ENCODE data around the gene TAF6.

TAF6 gene

GRCh38 chr7:100119072-100119969 lies at the start of gene TAF6, which contains the start of gene CNPY4:
Gene TAF6 (minus strand): TSS chr7:100119358. CDS start chr7:100114209, 5,149 bp downstream.
Gene CNPY4 (plus strand): TSS chr7:100119634. CDS start chr7:100119745, 111 bp downstream.
- peak; percentile 98 for DNase-seq (ENCODE audit: low spot score)

DNA sequence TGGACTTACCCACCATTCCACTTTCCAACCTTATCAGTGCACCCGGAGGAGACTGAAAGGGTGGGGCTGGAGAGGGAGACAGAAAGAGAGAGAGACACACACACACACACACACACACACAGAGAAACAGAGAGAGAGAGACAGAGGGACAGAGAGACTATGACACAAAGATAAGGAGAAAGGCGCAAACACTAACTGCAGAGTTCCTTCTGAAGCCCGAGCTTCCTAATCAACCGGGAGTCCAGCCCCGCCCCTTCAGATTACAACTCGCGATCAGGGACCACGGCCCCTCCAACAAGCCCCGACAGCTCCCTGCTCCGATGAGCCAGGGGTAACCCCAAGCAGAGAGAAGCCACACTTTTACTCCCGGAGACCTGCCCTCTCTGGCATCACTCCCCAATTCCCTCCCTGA lies 48.8 kb upstream of the TAF6 start:
- no peak for DNase-seq (ENCODE audit: low spot score)

DNA sequence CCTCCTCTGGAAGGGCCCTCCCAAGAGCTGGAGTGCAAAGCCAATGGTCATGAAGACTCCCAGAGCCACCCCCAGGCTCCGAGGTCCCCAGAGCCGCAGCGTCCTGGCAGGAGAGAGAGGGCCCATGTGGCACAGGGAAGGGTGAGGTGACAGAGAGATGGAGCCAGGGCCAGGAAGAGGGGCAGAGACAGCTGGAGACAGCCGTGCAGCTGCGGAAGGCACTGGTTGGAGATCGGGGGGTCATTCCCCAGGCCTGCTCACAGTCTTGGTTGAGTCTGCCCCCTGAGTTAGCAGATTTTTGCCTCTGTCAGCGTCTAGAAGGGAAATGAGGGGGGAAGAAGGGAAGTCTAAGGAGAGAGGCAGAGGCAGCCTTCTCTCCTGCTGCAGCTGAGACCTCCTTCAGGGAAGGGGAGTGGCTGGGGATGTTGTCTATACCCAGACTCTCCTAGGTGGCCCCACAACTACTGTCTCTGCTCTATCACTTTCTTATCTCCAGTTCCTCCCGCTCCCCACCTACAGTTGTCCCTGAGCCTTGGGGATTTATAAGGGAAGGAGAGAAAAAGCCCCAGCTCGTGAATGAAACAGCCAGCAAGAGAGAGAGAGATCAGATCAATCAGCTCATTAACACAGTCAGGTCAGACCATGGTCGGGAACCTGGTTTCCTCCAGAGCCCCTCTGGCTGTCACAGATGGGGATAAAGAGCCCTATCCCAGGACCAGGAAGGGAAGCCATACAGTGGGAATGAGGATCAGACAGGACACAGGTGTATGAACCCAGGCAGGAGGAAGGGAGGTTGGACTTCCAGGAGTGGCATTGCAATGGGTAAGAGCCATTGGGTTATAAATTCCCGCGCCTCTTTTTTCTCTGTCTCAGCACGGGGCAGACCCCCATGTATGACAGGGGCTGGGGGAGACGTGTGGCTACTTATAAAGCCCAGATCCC lies 48.1 kb upstream of the TAF6 start:
- DNase-seq (ENCODE audit: low spot score) = no peak

- no peak for DNase-seq (ENCODE audit: low spot score)
These were observed 47.3 kb upstream of the TAF6 start for GRCh38 chr7:100166317-100166940.

GRCh38 chr7:100163871-100164270 lies 44.7 kb upstream of the TAF6 start:
- DNase-seq (ENCODE audit: low spot score) = no peak

GRCh38 chr7:100163006-100163531 lies 43.9 kb upstream of the TAF6 start:
- no peak for DNase-seq (ENCODE audit: low spot score)

GRCh38 chr7:100160067-100160466 lies 40.9 kb upstream of the TAF6 start:
- DNase-seq (ENCODE audit: low spot score) = no peak

GRCh38 chr7:100159099-100159623 lies 40.0 kb upstream of the TAF6 start:
- no peak for DNase-seq (ENCODE audit: low spot score)

GRCh38 chr7:100158229-100159098 lies 39.3 kb upstream of the TAF6 start, which contains the start of gene TRAPPC14:
Gene TRAPPC14 (minus strand): TSS chr7:100158723. CDS start chr7:100158499, 224 bp downstream.
- peak; percentile 92 for DNase-seq (ENCODE audit: low spot score)

- no peak for DNase-seq (ENCODE audit: low spot score)
These were observed 38.4 kb upstream of the TAF6 start for GRCh38 chr7:100157334-100158228.

GRCh38 chr7:100157069-100157333 lies 37.8 kb upstream of the TAF6 start:
- no peak for DNase-seq (ENCODE audit: low spot score)

DNA sequence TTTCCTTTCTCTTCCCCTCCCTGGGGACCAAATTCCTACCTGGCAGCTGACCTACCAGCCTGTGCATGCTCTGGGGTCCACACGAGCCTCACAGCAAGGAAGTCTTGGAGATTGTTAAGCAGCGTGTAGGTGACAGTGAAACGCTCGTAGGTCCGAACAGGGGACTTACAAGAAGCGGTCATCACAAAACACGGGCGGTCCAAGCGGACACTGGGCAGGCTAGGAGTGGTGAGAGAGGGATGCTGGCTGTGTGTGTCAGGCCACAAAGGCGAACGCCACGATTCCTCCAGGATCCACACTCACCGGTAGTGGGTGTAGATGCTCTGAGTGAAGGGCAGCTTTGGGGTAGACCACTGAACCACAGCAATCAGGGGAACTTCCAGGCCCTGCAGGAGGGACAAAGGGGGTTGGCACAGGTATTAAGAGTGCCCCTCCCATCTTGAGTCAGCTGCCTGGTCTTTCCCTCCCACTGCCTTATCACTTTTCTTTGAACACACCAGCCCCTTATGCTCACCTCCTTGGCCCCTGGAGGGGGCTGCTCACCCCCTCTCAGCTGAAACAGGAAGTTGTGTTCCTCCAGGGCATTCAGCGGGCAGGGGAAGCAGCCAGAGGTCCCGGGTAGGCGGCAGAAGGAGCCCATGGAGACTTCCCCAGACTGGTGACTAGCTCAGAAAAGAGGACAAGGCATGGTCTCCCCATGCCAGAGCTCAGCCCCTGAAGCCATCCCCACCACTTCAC lies 37.3 kb upstream of the TAF6 start:
- peak; percentile 66 for DNase-seq (ENCODE audit: low spot score)

GRCh38 chr7:100155553-100156317 lies 36.6 kb upstream of the TAF6 start:
- peak; percentile 23 for DNase-seq (ENCODE audit: low spot score)

- no peak for DNase-seq (ENCODE audit: low spot score)
These were observed 35.7 kb upstream of the TAF6 start for GRCh38 chr7:100154651-100155491.

DNA sequence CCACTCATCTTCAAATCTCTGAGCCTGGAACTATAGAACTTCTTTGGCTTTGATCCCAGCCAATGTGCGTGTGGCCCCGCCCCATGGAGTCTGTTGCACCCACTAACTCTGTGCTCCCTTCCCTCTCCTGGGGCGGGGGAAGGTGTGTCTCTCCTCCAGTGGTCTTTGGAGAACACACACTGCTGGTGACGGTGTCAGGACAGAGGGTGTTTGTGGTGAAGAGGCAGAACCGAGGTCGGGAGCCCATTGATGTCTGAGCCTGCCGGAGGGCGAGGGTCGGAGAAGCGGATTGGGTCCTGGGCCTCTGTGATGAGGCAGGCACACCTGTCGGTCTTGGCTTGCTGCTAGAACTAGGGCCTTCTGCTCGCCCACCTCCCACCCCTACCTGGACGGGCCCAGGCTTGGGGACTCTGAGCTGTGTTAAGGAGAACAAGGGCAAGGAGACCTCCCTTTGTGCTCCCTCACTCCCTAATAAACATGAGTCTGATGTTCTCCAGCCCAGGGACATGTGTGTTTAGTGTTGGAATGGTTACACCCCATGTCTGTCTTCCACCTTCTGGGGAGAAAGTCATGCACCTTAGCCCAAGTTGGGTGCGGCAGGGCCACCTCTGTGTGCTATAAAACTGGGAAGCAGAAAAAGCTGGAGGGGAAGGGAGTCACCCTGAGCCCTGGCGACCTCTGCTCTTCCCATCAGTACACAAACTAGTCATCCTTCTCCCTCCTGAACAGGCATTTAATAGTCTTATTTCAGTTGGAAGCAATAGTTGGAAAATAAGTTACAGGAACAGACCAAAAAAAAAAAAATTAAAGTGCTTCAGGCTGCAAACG lies 34.8 kb upstream of the TAF6 start:
- no peak for DNase-seq (ENCODE audit: low spot score)

DNA sequence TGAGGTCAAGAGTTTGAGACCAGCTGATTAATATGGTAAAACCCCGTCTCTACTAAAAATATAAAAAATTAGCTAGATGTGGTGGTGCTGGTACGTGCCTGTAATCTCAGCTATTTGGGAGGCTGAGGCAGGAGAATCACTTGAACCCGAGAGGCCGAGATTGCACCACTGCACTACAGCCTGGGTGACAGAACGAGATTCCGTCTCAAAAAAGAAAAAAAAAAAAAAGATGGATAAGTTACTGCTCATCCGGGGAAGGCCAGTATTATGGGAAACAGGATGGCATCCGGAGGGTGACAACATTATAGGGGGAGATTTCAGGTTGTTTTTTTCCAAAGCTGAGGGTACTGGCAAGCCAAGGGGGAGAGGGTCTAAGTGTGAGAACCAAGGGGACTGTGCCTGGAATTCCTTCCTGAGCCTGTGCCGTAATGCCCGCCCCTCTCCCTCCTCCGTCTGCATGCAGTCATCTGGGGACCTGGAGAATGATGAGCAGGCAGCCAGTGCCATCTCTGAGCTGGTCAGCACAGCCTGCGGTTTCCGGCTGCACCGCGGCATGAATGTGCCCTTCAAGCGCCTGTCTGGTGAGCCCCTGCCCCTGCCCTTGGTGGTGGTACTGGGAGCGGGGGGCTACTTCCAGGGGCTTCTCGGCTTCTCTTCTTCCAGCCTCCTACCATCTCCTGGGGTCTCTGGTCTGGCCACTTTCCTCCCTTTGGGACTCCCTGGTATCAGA lies 33.9 kb upstream of the TAF6 start:
- DNase-seq (ENCODE audit: low spot score) = no peak

Measured in NAMALWA (cell line).